WI38 (cell line): Measurements from ENCODE around the gene BABAM2.

ENCODE experiments used
- H3K4me3 ChIP-seq: 2 replicates; pipeline ENCODE4 v1.5.1; 2011; ENCODE audit warnings: low read depth, mild to moderate bottlenecking, control low read depth, low read length
- TF ChIP-seq, protein P1 (sequence below): IDR thresholded peaks from 2 replicates; pipeline ENCODE4 v1.5.1; 2012; ENCODE audit warnings: low read depth, mild to moderate bottlenecking, control low read depth, low read length

The BABAM2 gene

GRCh38 chr2:28360718-28361293 lies 470.3 kb downstream of the BABAM2 start:
- H3K4me3 ChIP-seq, result no peak overlapping the region
- TF ChIP-seq, protein P1, sequence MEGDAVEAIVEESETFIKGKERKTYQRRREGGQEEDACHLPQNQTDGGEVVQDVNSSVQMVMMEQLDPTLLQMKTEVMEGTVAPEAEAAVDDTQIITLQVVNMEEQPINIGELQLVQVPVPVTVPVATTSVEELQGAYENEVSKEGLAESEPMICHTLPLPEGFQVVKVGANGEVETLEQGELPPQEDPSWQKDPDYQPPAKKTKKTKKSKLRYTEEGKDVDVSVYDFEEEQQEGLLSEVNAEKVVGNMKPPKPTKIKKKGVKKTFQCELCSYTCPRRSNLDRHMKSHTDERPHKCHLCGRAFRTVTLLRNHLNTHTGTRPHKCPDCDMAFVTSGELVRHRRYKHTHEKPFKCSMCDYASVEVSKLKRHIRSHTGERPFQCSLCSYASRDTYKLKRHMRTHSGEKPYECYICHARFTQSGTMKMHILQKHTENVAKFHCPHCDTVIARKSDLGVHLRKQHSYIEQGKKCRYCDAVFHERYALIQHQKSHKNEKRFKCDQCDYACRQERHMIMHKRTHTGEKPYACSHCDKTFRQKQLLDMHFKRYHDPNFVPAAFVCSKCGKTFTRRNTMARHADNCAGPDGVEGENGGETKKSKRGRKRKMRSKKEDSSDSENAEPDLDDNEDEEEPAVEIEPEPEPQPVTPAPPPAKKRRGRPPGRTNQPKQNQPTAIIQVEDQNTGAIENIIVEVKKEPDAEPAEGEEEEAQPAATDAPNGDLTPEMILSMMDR, result no peak

- TF ChIP-seq, protein P1, result no peak
Measured at GRCh38 chr2:28361991-28362710, 471.6 kb downstream of the BABAM2 start.

DNA sequence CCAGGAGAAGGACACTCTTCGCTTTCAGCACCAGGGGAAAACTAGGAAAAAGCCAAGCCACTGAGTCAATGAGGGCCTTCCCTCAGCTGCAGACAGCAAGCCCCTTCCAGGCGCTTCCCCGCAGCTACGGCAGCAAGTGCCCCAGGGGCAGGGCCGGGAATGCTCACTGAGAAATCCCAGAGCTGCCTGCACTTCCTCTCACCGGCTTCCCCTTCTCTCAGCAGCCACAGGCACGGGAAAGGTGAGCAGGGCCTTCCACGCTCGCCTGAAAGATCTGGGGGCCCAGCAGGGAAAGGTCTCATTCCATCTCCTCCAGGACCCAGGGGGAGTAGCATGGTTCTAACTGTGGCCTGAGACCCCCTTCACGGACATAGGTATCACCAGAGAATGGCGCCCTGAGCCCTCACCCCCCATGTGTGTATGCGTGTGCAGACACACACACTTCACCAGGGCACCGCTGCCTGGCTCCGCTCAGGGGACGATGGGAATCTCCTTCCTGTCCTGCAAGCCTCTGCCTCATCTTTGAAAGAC lies 472.5 kb downstream of the BABAM2 start:
- H3K4me3 ChIP-seq, result no peak overlapping the region
- TF ChIP-seq, protein P1, result no peak

More at GRCh38 chr2:28361991-28362710, 471.6 kb downstream of the BABAM2 start:
- no peak overlapping the region for H3K4me3 ChIP-seq

DNA sequence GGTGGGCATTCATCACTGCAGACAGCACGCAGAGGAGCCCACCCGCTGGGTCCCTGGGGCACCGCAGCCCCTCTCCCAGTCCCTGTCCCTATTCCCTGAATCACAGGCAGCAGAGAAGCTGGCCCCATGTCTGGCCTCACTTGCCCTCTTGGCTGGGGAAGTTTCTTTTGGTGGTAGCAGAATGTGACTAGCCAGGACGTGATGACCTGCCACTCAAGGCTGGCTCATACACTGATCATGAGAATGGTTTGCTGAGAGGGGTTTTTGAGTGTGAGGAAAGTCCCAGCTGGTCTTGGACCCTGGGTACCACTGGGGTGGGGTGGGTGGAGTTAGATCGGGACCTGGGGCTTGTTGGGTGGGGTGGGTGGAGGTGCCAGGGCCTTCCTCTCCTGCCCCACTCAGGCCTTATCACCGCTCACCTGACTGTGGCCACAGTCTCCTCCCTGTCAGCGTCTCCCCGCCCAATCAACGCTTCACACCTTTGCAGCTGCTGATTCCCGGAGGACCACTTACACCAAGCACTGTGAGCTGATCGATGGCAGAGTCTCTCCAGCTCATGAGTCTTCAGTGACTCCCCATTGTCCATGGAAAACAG lies 473.3 kb downstream of the BABAM2 start:
- TF ChIP-seq, protein P1, result no peak
- H3K4me3 ChIP-seq, result no peak overlapping the region

GRCh38 chr2:28364610-28365009 lies 474.1 kb downstream of the BABAM2 start:
- H3K4me3 ChIP-seq, result no peak overlapping the region
- TF ChIP-seq, protein P1, result no peak

DNA sequence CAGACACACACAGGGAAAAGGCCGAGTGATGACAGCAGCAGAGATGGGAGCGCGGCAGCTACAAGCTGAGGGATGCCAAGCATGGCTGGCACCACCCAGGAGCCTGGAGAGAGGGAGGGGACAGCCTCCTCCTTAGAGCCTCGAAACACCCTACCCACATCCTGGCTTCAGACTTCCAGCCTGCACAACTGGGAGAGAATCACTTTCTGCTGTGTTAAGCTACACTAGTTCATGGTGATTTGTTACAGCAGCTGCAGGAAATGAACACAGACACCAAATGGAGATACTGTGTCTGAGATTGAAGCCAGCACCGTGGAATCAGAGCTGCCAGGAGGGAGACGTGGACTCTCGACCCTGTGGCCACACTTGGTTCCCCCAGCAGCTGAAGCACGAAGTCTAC lies 474.6 kb downstream of the BABAM2 start:
- no peak overlapping the region for H3K4me3 ChIP-seq
- TF ChIP-seq, protein P1, result no peak

DNA sequence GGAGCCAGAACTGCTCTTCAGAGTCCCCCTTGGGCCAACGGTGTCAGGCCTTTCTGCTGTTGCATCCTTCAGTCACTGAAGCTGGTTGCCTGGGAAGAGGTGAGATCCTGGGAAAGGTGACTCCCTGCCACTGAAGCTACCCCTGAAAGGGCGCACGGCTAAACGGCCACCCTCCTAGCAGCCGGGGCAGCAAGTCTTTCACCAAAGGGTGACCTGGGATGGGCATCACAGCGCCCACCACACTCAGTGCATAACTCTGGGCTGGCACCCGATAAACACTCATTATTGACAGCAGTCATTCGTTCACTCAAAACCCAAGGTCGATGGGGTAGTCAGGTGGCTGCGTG lies 475.6 kb downstream of the BABAM2 start:
- H3K4me3 ChIP-seq, result no peak overlapping the region
- TF ChIP-seq, protein P1, result no peak
